WTC11 (cell line): ENCODE results near the gene LGALS7. TPM values are rescaled to one million over a fixed set of nuclear protein-coding genes. Genes with fewer than 3 reads are reported as not detected.
"Not testable (repeated sequence)": the region's sequence is repeated elsewhere in the genome, so short reads cannot be mapped to it uniquely, and the experiment has no call there.

Source experiments
- ATAC-seq: fragments of 200-7000 bp; cut with Tn5 transposase; 2 replicates; pipeline ENCODE4 v1.10.0; 2021; ENCODE audit warnings: mild to moderate bottlenecking, moderate library complexity
- CTCF ChIA-PET: fragments of 300-600 bp; sonication (Branson Sonifier 250); formaldehyde crosslinking; loops from one replicate; lab custom pipeline; 2021; ENCODE audit warnings: antibody characterized with exemption; lab: Charles Lee
- POLR2A ChIA-PET: fragments of 350-600 bp; sonication (Branson Sonifier 250); formaldehyde crosslinking; loops from one replicate; lab custom pipeline; 2021; ENCODE audit warnings: antibody characterized with exemption; lab: Charles Lee
- DNase-seq: peaks from one replicate; pipeline ENCODE4 v3.0.0; 2021; ENCODE audit warnings: low spot score
- H3K27ac Mint-ChIP-seq: 2 replicates; pipeline ENCODE4 v1.8.0; 2021; ENCODE audit warnings: mixed read lengths
- H3K27me3 Mint-ChIP-seq: 2 replicates; pipeline ENCODE4 v1.8.0; 2021; ENCODE audit warnings: low read depth, mild to moderate bottlenecking, moderate library complexity, mixed read lengths
- H3K36me3 Mint-ChIP-seq: 2 replicates; pipeline ENCODE4 v1.8.0; 2021; ENCODE audit warnings: mixed read lengths
- H3K4me1 Mint-ChIP-seq: 2 replicates; pipeline ENCODE4 v1.8.0; 2022; ENCODE audit warnings: mixed read lengths
- H3K4me3 Mint-ChIP-seq: 2 replicates; pipeline ENCODE4 v1.8.0; 2021; ENCODE audit warnings: mild to moderate bottlenecking, moderate library complexity, mixed read lengths
- H3K9me3 Mint-ChIP-seq: 2 replicates; pipeline ENCODE4 v1.8.0; 2021; ENCODE audit warnings: mixed read lengths
- CBFB ChIP-seq: sonication (generic); formaldehyde crosslinking; IDR thresholded peaks from 2 replicates; pipeline ENCODE4 v1.8.1; 2022; ENCODE audit warnings: mild to moderate bottlenecking, low read depth, missing genetic modification reagents
- HMGXB4 ChIP-seq: sonication (generic); formaldehyde crosslinking; IDR thresholded peaks from 2 replicates; pipeline ENCODE4 v1.8.1; 2023; ENCODE audit warnings: mild to moderate bottlenecking, moderate library complexity, missing genetic modification reagents
- JUN ChIP-seq: sonication (generic); formaldehyde crosslinking; IDR thresholded peaks from 2 replicates; pipeline ENCODE4 v1.8.0; 2023; ENCODE audit warnings: mild to moderate bottlenecking, missing genetic modification reagents
- NFYB ChIP-seq: sonication (generic); formaldehyde crosslinking; conservative IDR thresholded peaks from 2 replicates; pipeline ENCODE4 v1.8.0; 2022; ENCODE audit warnings: low read depth, missing genetic modification reagents
- PRRX2 ChIP-seq: fragments of 250-450 bp; sonication (Bioruptor Pico); IDR thresholded peaks from 2 replicates; pipeline ENCODE4 v1.8.0; 2021; ENCODE audit warnings: mild to moderate bottlenecking
- SOX15 ChIP-seq: fragments of 250-450 bp; sonication (Bioruptor Pico); IDR thresholded peaks from 2 replicates; pipeline ENCODE4 v1.9.0; 2021; ENCODE audit warnings: mild to moderate bottlenecking
- ZNF512 ChIP-seq: sonication (generic); formaldehyde crosslinking; IDR thresholded peaks from 2 replicates; pipeline ENCODE4 v1.8.1; 2022; ENCODE audit warnings: missing genetic modification reagents, borderline replicate concordance
- ZNF532 ChIP-seq: fragments of 250-450 bp; sonication (Bioruptor Pico); IDR thresholded peaks from 2 replicates; pipeline ENCODE4 v1.9.0; 2021; ENCODE audit warnings: mild to moderate bottlenecking, borderline replicate concordance
- total RNA-seq: library from RNA; stranded (reverse); gene quantifications from 3 replicates; pipeline ENCODE4 v1.2.3, GENCODE V29; 2021
- TF ChIP-seq, protein P1 (sequence below): sonication (generic); formaldehyde crosslinking; conservative IDR thresholded peaks from 2 replicates; pipeline ENCODE4 v1.8.1; 2023; ENCODE audit warnings: mild to moderate bottlenecking, low read depth, missing genetic modification reagents, moderate library complexity
- TF ChIP-seq, protein P2 (sequence below): sonication (generic); formaldehyde crosslinking; IDR thresholded peaks from 2 replicates; pipeline ENCODE4 v1.8.1; 2022; ENCODE audit warnings: mild to moderate bottlenecking, missing genetic modification reagents, moderate library complexity, borderline replicate concordance
- TF ChIP-seq, protein P3 (sequence below): sonication (generic); formaldehyde crosslinking; IDR thresholded peaks from 2 replicates; pipeline ENCODE4 v1.8.1; 2023; ENCODE audit warnings: mild to moderate bottlenecking, missing genetic modification reagents

Gene LGALS7
- total RNA-seq, 1 experiment from 2014 or later = 2.3 TPM

DNA sequence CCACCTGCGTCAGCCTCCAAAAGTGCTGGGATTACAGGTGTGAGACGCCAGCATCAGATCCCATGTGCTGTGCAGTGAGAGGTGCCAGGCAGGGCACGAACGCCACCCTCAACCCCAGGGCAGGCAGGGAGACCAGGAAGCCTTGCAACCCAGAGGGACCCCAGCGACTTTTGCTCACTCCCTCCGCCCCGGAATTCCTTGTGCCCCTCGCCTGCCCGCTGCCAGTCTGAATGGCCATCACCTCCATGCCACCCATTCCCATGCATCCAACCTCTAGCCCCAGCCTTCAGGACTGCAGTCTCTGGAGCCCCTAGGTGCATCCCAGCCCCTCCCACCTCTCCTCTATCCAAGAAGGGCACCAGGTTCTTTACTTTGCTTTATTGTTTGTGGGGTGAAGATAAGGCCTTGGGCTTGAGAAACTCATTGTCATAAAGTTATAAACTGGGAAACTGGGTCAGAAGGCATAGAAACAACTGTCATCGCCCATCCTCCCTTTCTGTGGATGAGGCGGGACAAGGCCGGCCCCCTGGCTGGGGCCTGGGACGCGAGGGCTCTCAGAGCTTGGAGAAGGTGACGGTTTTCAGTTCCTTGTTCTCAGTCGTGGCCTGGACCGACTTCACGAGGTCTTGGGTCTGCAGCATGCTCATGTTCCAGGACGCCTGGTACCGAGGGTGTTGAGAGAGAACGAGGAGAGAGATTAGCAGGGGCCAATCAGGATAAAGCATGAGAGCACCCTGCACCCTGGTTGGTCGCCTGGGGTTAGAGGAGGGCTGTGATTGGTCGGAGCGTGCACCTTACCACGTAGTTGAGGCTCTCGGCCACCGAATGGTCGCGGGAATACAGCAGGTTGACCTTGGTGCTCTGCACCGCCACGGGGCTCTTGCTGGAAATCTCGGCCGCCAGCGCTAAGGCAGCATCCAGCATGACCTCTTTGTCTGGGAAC lies 42.0 kb upstream of the LGALS7 start:
- no peaks in the 10 kb centered on the region for H3K27me3 Mint-ChIP-seq
- H3K9me3 Mint-ChIP-seq = no peaks in the 10 kb centered on the region
- peak; percentile 82 for ATAC-seq
- TF ChIP-seq NFYB (CRISPR knock-in tag) (peak; percentile 63; the same call in 1 of the 2 replicates), PRRX2 (CRISPR knock-in tag) (no peak)
- no peak overlapping the region for H3K27ac Mint-ChIP-seq
- ChIA-PET POLR2A (no interaction called here), CTCF (interaction anchor here (1.2 kb wide), 1 partner anchor 23 kb away, joined by 4 read pairs; no protein-coding TSS in a partner anchor)
- no peak overlapping the region for H3K4me3 Mint-ChIP-seq
- no peak for DNase-seq
- H3K36me3 Mint-ChIP-seq = peaks cover 30% of the 10 kb centered on the region
- peaks cover 6% of the 10 kb centered on the region for H3K4me1 Mint-ChIP-seq

DNA sequence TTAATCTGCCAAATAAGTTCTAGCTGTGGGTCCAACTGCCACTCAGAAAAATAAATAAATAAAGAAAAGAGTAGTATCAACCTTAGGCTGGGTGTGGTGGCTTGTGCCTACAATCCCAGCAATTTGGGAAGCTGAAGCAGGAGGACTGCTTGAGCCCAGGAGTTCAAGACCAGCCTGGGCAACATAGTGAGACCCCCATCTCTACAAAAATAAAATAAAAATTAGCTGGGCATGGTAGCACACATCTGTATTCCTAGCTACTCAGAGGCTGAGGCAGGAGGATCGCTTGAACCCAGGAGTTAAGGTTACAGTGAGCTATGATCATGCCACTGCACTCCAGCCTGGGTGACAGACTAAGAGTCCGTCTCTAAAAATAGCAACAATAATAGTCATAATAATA lies 40.6 kb upstream of the LGALS7 start:
- not testable (repeated sequence) for H3K9me3 Mint-ChIP-seq
- POLR2A ChIA-PET = interaction anchor here (0.6 kb wide), 1 partner anchor 104 kb away, joined by 7 read pairs; no protein-coding TSS in a partner anchor

GRCh38 chr19:38813323-38813722 lies 40.0 kb upstream of the LGALS7 start:
- no peaks in the 10 kb centered on the region for H3K27me3 Mint-ChIP-seq
- no peaks in the 10 kb centered on the region for H3K9me3 Mint-ChIP-seq
- POLR2A ChIA-PET = interaction anchor here (0.6 kb wide), 1 partner anchor 19 kb away, joined by 3 read pairs; no protein-coding TSS in a partner anchor
- no peak overlapping the region for H3K4me3 Mint-ChIP-seq
- peaks cover 23% of the 10 kb centered on the region for H3K36me3 Mint-ChIP-seq
- TF ChIP-seq, protein P1, sequence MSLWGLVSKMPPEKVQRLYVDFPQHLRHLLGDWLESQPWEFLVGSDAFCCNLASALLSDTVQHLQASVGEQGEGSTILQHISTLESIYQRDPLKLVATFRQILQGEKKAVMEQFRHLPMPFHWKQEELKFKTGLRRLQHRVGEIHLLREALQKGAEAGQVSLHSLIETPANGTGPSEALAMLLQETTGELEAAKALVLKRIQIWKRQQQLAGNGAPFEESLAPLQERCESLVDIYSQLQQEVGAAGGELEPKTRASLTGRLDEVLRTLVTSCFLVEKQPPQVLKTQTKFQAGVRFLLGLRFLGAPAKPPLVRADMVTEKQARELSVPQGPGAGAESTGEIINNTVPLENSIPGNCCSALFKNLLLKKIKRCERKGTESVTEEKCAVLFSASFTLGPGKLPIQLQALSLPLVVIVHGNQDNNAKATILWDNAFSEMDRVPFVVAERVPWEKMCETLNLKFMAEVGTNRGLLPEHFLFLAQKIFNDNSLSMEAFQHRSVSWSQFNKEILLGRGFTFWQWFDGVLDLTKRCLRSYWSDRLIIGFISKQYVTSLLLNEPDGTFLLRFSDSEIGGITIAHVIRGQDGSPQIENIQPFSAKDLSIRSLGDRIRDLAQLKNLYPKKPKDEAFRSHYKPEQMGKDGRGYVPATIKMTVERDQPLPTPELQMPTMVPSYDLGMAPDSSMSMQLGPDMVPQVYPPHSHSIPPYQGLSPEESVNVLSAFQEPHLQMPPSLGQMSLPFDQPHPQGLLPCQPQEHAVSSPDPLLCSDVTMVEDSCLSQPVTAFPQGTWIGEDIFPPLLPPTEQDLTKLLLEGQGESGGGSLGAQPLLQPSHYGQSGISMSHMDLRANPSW (CRISPR knock-in tag) = no peak
- TF ChIP-seq, protein P2, sequence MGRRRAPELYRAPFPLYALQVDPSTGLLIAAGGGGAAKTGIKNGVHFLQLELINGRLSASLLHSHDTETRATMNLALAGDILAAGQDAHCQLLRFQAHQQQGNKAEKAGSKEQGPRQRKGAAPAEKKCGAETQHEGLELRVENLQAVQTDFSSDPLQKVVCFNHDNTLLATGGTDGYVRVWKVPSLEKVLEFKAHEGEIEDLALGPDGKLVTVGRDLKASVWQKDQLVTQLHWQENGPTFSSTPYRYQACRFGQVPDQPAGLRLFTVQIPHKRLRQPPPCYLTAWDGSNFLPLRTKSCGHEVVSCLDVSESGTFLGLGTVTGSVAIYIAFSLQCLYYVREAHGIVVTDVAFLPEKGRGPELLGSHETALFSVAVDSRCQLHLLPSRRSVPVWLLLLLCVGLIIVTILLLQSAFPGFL = no peak
- TF ChIP-seq CBFB (no peak), ZNF532 (CRISPR knock-in tag) (no peak)
- TF ChIP-seq, all 79 proteins: peak for 0
- Mint-ChIP-seq H3K4me1 (no peaks in the 10 kb centered on the region), H3K27ac (no peak overlapping the region)
- ATAC-seq (no peak), DNase-seq (no peak)
- CTCF ChIA-PET = interaction anchor here (1.5 kb wide), 1 partner anchor 44 kb away, joined by 5 read pairs; no protein-coding TSS in a partner anchor

More for the DNA sequence above, 40.6 kb upstream of the LGALS7 start:
- H3K36me3 Mint-ChIP-seq = peaks cover 23% of the 10 kb centered on the region
- H3K27ac Mint-ChIP-seq, H3K4me1 Mint-ChIP-seq, ATAC-seq, DNase-seq, H3K4me3 Mint-ChIP-seq, H3K27me3 Mint-ChIP-seq: not testable (repeated sequence)
- CTCF ChIA-PET = interaction anchor here (1.2 to 1.5 kb wide), 2 partner anchors 21 to 44 kb away, joined by 4 to 5 read pairs; no protein-coding TSS in a partner anchor

DNA sequence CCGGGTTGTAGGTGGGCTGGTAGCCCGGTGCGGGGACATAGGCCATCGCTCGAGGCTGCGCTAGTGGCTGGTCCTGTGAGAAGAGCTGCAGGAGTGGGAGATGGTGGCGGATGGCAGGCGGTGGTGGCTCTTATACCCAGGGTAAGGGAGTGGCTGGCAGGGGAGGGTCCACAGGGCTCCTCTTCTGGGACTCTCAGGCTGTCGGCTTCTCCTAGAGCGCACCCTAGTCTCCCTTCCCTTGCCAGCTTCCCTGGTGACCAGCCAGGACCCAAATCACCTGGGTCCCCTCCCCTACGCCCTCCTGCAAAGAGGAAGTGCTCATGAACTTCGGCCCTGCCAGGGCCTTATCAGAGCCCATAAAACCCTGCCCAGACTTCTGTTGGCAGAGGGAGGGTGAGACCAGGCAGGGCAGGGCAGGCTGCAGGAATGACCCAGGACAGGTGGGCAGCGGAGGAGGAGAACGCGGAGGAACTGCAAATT lies 39.6 kb upstream of the LGALS7 start, which contains the start of gene LGALS4:
Gene LGALS4, minus strand, starts transcription at position 105 of the 480 bp plus-strand sequence. Its CDS starts 59 bp downstream, at position 46.
- no peaks in the 10 kb centered on the region for H3K4me1 Mint-ChIP-seq
- ATAC-seq = no peak
- TF ChIP-seq CBFB (no peak), SOX15 (no peak), HMGXB4 (CRISPR knock-in tag) (no peak), ZNF512 (CRISPR knock-in tag) (no peak), JUN (no peak)
- TF ChIP-seq, protein P3, sequence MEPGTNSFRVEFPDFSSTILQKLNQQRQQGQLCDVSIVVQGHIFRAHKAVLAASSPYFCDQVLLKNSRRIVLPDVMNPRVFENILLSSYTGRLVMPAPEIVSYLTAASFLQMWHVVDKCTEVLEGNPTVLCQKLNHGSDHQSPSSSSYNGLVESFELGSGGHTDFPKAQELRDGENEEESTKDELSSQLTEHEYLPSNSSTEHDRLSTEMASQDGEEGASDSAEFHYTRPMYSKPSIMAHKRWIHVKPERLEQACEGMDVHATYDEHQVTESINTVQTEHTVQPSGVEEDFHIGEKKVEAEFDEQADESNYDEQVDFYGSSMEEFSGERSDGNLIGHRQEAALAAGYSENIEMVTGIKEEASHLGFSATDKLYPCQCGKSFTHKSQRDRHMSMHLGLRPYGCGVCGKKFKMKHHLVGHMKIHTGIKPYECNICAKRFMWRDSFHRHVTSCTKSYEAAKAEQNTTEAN (CRISPR knock-in tag) = no peak

More for the DNA sequence above, 39.6 kb upstream of the LGALS7 start, which contains the start of gene LGALS4:
- H3K27me3 Mint-ChIP-seq = no peaks in the 10 kb centered on the region
- no peaks in the 10 kb centered on the region for H3K9me3 Mint-ChIP-seq
- H3K27ac Mint-ChIP-seq = no peak within 1 kb of the TSS
- H3K4me3 Mint-ChIP-seq = no peak within 1 kb of the TSS
- ChIA-PET CTCF (interaction anchor here (0.8 to 1.5 kb wide), 2 partner anchors 18 to 43 kb away, joined by 3 to 5 read pairs; no protein-coding TSS in a partner anchor), POLR2A (interaction anchor here (0.6 kb wide), 1 partner anchor 19 kb away, joined by 3 read pairs; no protein-coding TSS in a partner anchor)
- DNase-seq = no peak
- peaks cover 20% of the 10 kb centered on the region for H3K36me3 Mint-ChIP-seq
